NT2/D1 (cell line): ENCODE data around the gene HELZ2.

Experiments
- SUZ12 ChIP-seq: IDR thresholded peaks from 2 replicates; pipeline ENCODE4 v1.6.1; 2011; ENCODE audit not compliant: insufficient read length, insufficient read depth; ENCODE audit errors: extremely low read depth
- YY1 ChIP-seq: IDR thresholded peaks from 2 replicates; pipeline ENCODE4 v1.6.1; 2011; ENCODE audit not compliant: insufficient read length, insufficient read depth
- ZNF274 ChIP-seq: IDR thresholded peaks from 2 replicates; pipeline ENCODE4 v1.6.1; 2011; ENCODE audit warnings: mild to moderate bottlenecking, low read depth, low read length

DNA sequence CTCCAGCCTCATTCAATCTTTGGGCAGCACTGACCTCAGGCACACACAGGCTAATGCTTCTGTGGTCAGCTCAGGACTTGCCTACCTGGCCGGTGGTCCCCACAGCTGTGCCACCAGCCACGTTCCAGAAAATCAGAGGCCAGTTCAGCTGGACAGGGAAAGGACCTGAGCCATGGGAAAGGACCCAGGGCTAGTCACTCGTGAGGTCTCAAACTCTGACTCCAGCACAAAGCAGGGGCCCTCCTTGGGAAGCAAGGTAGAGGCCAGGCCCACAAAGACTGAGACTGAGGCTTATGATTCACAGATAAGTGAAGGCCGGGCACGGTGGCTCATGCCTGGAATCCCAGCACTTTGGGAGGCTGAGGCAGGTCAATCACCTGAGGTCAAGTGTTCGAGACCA, 22.4 kb upstream of the HELZ2 start:
- TF ChIP-seq YY1 (no peak), ZNF274 (no peak), SUZ12 (no peak)
